DND-41 (cell line): ENCODE measurements around the gene MYO1B.

Experiments used
- ATAC-seq: fragments of 200-7000 bp; cut with Tn5 transposase; 3 replicates; pipeline ENCODE4 v1.9.1; 2021; ENCODE audit warnings: low read depth; ENCODE audit not compliant: insufficient read depth
- DNase-seq: peaks from one replicate; pipeline ENCODE4 v3.0.0-alpha.2; 2020
- H2AFZ ChIP-seq: 2 replicates; pipeline ENCODE4 v1.6.0; 2012; ENCODE audit warnings: low read depth, low read length
- H3K27ac ChIP-seq: 2 replicates; pipeline ENCODE4 v1.5.1; 2012; ENCODE audit warnings: low read length, inconsistent platforms
- H3K27me3 ChIP-seq: fragments of 200-600 bp; sonication (generic); 2 replicates; pipeline ENCODE4 v1.6.0; 2012; ENCODE audit warnings: low read length, mild to moderate bottlenecking, inconsistent platforms; ENCODE audit not compliant: insufficient read depth, poor library complexity
- H3K36me3 ChIP-seq: 2 replicates; pipeline ENCODE4 v1.5.1; 2012; ENCODE audit warnings: low read length, inconsistent platforms; ENCODE audit not compliant: insufficient read depth
- H3K4me1 ChIP-seq: 2 replicates; pipeline ENCODE4 v1.5.1; 2012; ENCODE audit warnings: mild to moderate bottlenecking, low read length; ENCODE audit not compliant: insufficient read depth
- H3K4me2 ChIP-seq: 2 replicates; pipeline ENCODE4 v1.6.0; 2012; ENCODE audit warnings: mild to moderate bottlenecking, moderate library complexity, low read length, inconsistent platforms; ENCODE audit not compliant: insufficient read depth
- H3K4me3 ChIP-seq, 2 experiments: fragments of 200-600 bp in 1 of 2; shearing (Covaris generic) in 1 of 2; 2 replicates each; pipeline ENCODE4 v1.5.1; 2012 to 2016; ENCODE audit warnings: inconsistent platforms in 2 of 2, low read length in 2 of 2, mild to moderate bottlenecking in 2 of 2, low read depth in 1 of 2, moderate library complexity in 1 of 2
- H3K79me2 ChIP-seq: 2 replicates; pipeline ENCODE4 v1.6.0; 2012; ENCODE audit warnings: low read length, inconsistent platforms; ENCODE audit not compliant: insufficient read depth
- H3K9ac ChIP-seq: 2 replicates; pipeline ENCODE4 v1.6.0; 2012; ENCODE audit warnings: low read depth, mild to moderate bottlenecking, inconsistent platforms, low read length, moderate library complexity
- H3K9me3 ChIP-seq: 2 replicates; pipeline ENCODE4 v1.5.1; 2012; ENCODE audit warnings: low read length, moderate library complexity, mild to moderate bottlenecking, inconsistent platforms; ENCODE audit not compliant: insufficient read depth, severe bottlenecking
- H4K20me1 ChIP-seq: 2 replicates; pipeline ENCODE4 v1.6.0; 2012; ENCODE audit warnings: low read length; ENCODE audit not compliant: insufficient read depth
- EZH2 ChIP-seq: IDR thresholded peaks from 3 replicates; pipeline ENCODE4 v1.6.1; 2012; ENCODE audit warnings: borderline replicate concordance, low read depth, mild to moderate bottlenecking, moderate library complexity, low read length, inconsistent platforms; ENCODE audit not compliant: severe bottlenecking
- TF ChIP-seq, protein P1 (sequence below): IDR thresholded peaks from 2 replicates; pipeline ENCODE4 v1.5.1; 2012; ENCODE audit warnings: borderline replicate concordance, low read length, moderate library complexity, mild to moderate bottlenecking; ENCODE audit not compliant: poor library complexity, severe bottlenecking; ENCODE audit errors: extremely low read depth

MYO1B gene

DNA sequence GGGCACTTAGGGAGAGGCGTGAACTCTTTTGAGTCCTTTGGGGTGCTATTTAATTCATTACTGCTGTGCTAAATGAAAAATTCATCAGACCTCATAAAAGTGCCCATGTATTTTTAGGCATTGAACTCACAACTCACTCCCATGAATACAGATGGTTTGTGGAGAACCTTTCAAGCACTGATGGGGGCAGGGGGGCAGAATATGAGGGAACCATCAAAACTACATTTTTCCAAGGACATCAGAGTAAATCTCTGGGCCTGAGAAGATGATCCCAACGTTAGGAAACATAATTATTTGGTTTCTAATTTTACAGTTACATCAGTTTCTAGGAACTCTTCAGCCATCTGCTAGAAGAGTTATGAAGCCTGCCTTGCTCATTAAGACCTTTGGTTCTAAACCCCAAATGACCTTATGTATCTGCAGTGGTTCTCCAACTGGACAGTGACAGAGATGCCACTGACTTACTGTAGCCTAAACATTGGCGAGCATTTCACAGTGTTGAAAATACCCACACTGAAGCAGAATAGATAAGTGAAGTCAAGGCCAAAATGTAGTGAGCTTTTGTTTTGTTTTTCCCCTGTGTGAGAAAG lies 90.8 kb downstream of the MYO1B start:
- no peaks in the 10 kb centered on the region for H3K79me2 ChIP-seq
- ATAC-seq = no peak
- H3K36me3 ChIP-seq = peaks cover 3% of the 10 kb centered on the region; the same call in 1 of the 2 replicates

DNA sequence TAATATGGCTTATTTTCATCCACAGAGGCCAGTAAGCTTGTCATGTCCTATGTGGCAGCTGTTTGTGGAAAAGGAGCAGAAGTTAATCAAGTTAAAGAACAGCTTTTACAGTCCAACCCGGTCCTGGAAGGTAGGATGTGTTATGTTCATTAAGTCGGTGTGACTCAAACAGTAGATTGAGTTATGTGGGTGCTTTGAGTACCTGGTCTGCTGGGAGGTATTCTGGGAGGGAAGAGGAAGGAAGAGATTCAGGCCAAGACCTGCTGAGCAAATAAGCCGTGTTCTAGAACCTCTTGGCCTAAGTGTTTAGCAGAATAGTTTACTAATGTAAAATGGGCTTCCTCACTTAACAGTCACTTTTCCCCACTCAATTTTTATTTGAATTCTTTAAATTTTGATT lies 96.2 kb downstream of the MYO1B start:
- Histone ChIP-seq H3K79me2 (no peaks in the 10 kb centered on the region), H4K20me1 (no peaks in the 10 kb centered on the region), H2AFZ (no peak overlapping the region), H3K4me1 (no peaks in the 10 kb centered on the region), H3K27ac (no peak overlapping the region), H3K9me3 (no peaks in the 10 kb centered on the region), H3K4me2 (no peak overlapping the region), H3K9ac (no peak overlapping the region), H3K27me3 (no peaks in the 10 kb centered on the region), H3K4me3 (no peak overlapping the region), H3K36me3 (peaks cover 5% of the 10 kb centered on the region; the same call in 1 of the 2 replicates)
- TF ChIP-seq, protein P1, sequence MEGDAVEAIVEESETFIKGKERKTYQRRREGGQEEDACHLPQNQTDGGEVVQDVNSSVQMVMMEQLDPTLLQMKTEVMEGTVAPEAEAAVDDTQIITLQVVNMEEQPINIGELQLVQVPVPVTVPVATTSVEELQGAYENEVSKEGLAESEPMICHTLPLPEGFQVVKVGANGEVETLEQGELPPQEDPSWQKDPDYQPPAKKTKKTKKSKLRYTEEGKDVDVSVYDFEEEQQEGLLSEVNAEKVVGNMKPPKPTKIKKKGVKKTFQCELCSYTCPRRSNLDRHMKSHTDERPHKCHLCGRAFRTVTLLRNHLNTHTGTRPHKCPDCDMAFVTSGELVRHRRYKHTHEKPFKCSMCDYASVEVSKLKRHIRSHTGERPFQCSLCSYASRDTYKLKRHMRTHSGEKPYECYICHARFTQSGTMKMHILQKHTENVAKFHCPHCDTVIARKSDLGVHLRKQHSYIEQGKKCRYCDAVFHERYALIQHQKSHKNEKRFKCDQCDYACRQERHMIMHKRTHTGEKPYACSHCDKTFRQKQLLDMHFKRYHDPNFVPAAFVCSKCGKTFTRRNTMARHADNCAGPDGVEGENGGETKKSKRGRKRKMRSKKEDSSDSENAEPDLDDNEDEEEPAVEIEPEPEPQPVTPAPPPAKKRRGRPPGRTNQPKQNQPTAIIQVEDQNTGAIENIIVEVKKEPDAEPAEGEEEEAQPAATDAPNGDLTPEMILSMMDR = no peak
- no peak for TF ChIP-seq EZH2
- no peak for DNase-seq
- ATAC-seq = no peak

More for the DNA sequence above, 90.8 kb downstream of the MYO1B start:
- Histone ChIP-seq H3K4me3 (no peak overlapping the region), H3K9ac (no peak overlapping the region), H3K27me3 (no peaks in the 10 kb centered on the region), H4K20me1 (no peaks in the 10 kb centered on the region), H2AFZ (no peak overlapping the region), H3K27ac (no peak overlapping the region), H3K4me2 (no peak overlapping the region), H3K9me3 (no peaks in the 10 kb centered on the region), H3K4me1 (no peaks in the 10 kb centered on the region)
- TF ChIP-seq, protein P1 = no peak
- no peak for TF ChIP-seq EZH2
- no peak for DNase-seq

DNA sequence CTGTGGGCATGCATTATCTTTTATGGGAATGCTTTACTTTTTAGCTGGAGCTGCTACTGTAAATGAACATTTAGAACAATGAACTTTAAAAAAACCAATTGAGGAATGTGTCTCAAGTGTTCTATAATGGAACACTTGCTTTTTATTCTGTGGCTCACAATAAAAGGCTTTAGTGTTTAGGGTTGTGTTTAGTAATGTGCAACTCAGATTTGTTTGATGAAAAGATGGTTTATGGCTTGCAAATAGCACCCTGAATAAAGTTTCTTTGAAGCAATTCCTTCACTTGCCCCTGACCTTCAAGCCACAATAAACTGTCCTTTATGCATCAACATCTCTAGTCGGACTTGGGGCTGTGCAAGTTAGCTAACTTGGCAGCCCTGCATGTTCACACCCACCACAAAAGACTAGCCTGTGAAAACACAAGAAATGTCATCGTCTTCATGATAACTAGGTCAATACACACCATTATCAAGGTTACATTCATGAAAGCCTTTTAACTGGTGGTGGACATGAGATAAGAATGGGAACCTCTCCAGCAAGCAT lies 98.7 kb downstream of the MYO1B start:
- H3K4me2 ChIP-seq = no peak overlapping the region
- H2AFZ ChIP-seq = no peak overlapping the region
- TF ChIP-seq EZH2 = no peak
- TF ChIP-seq, protein P1 = no peak
- H3K4me1 ChIP-seq = no peaks in the 10 kb centered on the region
- no peaks in the 10 kb centered on the region for H3K79me2 ChIP-seq
- no peaks in the 10 kb centered on the region for H3K27me3 ChIP-seq
- H3K27ac ChIP-seq = no peak overlapping the region
- no peak for DNase-seq
- no peak for ATAC-seq
- no peaks in the 10 kb centered on the region for H4K20me1 ChIP-seq
- peaks cover 5% of the 10 kb centered on the region; the same call in 1 of the 2 replicates for H3K36me3 ChIP-seq
- H3K9me3 ChIP-seq = no peaks in the 10 kb centered on the region
- H3K9ac ChIP-seq = no peak overlapping the region
- no peak overlapping the region for H3K4me3 ChIP-seq
